SK-N-DZ (cell line): ENCODE results near the gene USP17L13. TPM values are rescaled to one million over a fixed set of nuclear protein-coding genes. Genes with fewer than 3 reads are reported as not detected.
"Not testable (repeated sequence)": the region's sequence is repeated elsewhere in the genome, so short reads cannot be mapped to it uniquely, and the experiment has no call there.

Source experiments
- DNase-seq: peaks from one replicate; pipeline ENCODE4 v3.0.0-alpha.2; 2015; ENCODE audit warnings: low spot score
- polyA plus RNA-seq, 2 experiments: library from polyadenylated mRNA; depleted of rRNA; stranded (reverse); fragments of >200 nt; gene quantifications; 2 replicates each; pipeline ENCODE4 v1.2.3, GENCODE V29; 2014

Gene USP17L13
- not detected in 2 replicates for polyA plus RNA-seq (2014; cell fraction: cytosol; rRNA removed)
- not detected in 2 replicates for polyA plus RNA-seq (2014; cell fraction: nucleus; rRNA removed)

- not testable (repeated sequence) for DNase-seq
These were observed at the start of gene USP17L13 for GRCh38 chr4:9224596-9224995. Gene USP17L13 (plus strand): TSS chr4:9224896. CDS start chr4:9224896, 0 bp downstream.

- not testable (repeated sequence) for DNase-seq
These were observed 14.3 kb upstream of the USP17L13 start, which contains the start of gene USP17L10 for GRCh38 chr4:9210357-9210756. Gene USP17L10 (plus strand): TSS chr4:9210657. CDS start chr4:9210657, 0 bp downstream.

GRCh38 chr4:9214701-9215100, 10.0 kb upstream of the USP17L13 start:
- DNase-seq = not testable (repeated sequence)

GRCh38 chr4:9215105-9215504, 9.6 kb upstream of the USP17L13 start, which contains the start of gene USP17L11:
Gene USP17L11 (plus strand): TSS chr4:9215405. CDS start chr4:9215405, 0 bp downstream.
- not testable (repeated sequence) for DNase-seq

- not testable (repeated sequence) for DNase-seq
These were observed 4.8 kb upstream of the USP17L13 start, which contains the start of gene USP17L12 for GRCh38 chr4:9219852-9220251. Gene USP17L12 (plus strand): TSS chr4:9220152. CDS start chr4:9220152, 0 bp downstream.

GRCh38 chr4:9230249-9230648, 5.6 kb downstream of the USP17L13 start:
- not testable (repeated sequence) for DNase-seq

- not testable (repeated sequence) for DNase-seq
These were observed 9.4 kb downstream of the USP17L13 start, which contains the start of gene USP17L15 for GRCh38 chr4:9234085-9234484. Gene USP17L15 (plus strand): TSS chr4:9234385. CDS start chr4:9234385, 0 bp downstream.

GRCh38 chr4:9238461-9238860, 13.8 kb downstream of the USP17L13 start:
- DNase-seq = peak; percentile 0

- not testable (repeated sequence) for DNase-seq
These were observed 18.9 kb downstream of the USP17L13 start, which contains the start of gene USP17L17 for GRCh38 chr4:9243579-9243978. Gene USP17L17 (plus strand): TSS chr4:9243879. CDS start chr4:9243879, 0 bp downstream.

- DNase-seq = peak; percentile 0
These were observed 23.4 kb downstream of the USP17L13 start, which contains the start of gene USP17L18 for GRCh38 chr4:9247953-9248680. Gene USP17L18 (plus strand): TSS chr4:9248630. CDS start chr4:9248630, 0 bp downstream.

- DNase-seq = not testable (repeated sequence)
These were observed 28.4 kb downstream of the USP17L13 start, which contains the start of gene USP17L19 for GRCh38 chr4:9253078-9253477. Gene USP17L19 (plus strand): TSS chr4:9253378. CDS start chr4:9253378, 0 bp downstream.

GRCh38 chr4:9257824-9258223, 33.1 kb downstream of the USP17L13 start, which contains the start of gene USP17L20:
Gene USP17L20 (plus strand): TSS chr4:9258124. CDS start chr4:9258124, 0 bp downstream.
- DNase-seq = not testable (repeated sequence)

- DNase-seq = not testable (repeated sequence)
These were observed 37.9 kb downstream of the USP17L13 start, which contains the start of gene USP17L21 for GRCh38 chr4:9262572-9262971. Gene USP17L21 (plus strand): TSS chr4:9262872. CDS start chr4:9262872, 0 bp downstream.

- not testable (repeated sequence) for DNase-seq
These were observed 42.6 kb downstream of the USP17L13 start, which contains the start of gene USP17L22 for GRCh38 chr4:9267319-9267718. Gene USP17L22 (plus strand): TSS chr4:9267619. CDS start chr4:9267619, 0 bp downstream.

GRCh38 chr4:9271719-9272118, 47.0 kb downstream of the USP17L13 start:
- DNase-seq = not testable (repeated sequence)
